ENCODE data around the gene HDGFL1. TPM values are rescaled to one million over a fixed set of nuclear protein-coding genes. Genes with fewer than 3 reads are reported as not detected.
A peak's percentile ranks its signal among the peaks of the same experiment; 100 is the strongest.

The HDGFL1 gene
- total and polyA plus RNA-seq, 2 donors (not counting 3 experiments of a cell fraction or from before 2014, with no cell fraction given), result not detected

DNA sequence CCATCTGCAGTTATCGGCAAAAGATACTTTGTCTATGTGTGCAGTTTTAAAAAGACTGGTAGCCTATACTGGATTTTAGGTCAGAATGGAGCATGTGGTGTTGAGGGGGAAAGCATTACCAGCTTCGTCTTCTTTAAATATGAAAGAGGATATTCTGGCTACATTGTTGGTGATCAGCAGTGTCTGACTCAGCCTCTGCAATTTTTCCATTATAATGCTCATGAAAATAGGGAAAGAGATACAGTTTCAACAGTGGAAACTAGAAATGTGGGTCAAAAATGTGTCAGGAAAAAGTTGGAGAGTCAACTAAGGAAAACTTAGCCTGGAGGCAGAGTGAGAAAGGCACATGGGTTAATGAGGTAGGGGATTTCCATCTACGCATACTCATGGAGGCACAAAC lies 45.2 kb downstream of the HDGFL1 start:
- FAIRE-seq (no peak), DNase-seq (ENCODE audit: low read depth, low spot score) (peak; percentile 33)
- Histone ChIP-seq H3K9me1 (replicated peaks; ENCODE audit: control insufficient read depth, extremely low read depth, insufficient read depth, low read length) (no peaks in the 10 kb centered on the region), H3K4me1 (ENCODE audit: control insufficient read depth, extremely low read depth, insufficient read depth, low read length) (peaks cover 12% of the 10 kb centered on the region), H2AFZ (ENCODE audit: low read depth, low read length) (no peak overlapping the region), H3K79me2 (ENCODE audit: control insufficient read depth, insufficient read depth, low read length) (no peaks in the 10 kb centered on the region), H3K27ac (ENCODE audit: insufficient read depth, low read depth, low read length) (peak overlapping the region; percentile 53), H3K27me3 (ENCODE audit: control insufficient read depth in 2 of 2, insufficient read depth in 2 of 2, low read length in 2 of 2) (no peaks in the 10 kb centered on the region), H3K36me3 (ENCODE audit: control insufficient read depth in 2 of 2, extremely low read depth in 1 of 2, insufficient read depth in 2 of 2, low read length in 2 of 2) (no peaks in the 10 kb centered on the region), H4K20me1 (replicated peaks; ENCODE audit: control insufficient read depth, extremely low read depth, insufficient read depth, low read length) (no peaks in the 10 kb centered on the region), H3K9ac (replicated peaks; ENCODE audit: extremely low read depth, insufficient read depth, low read length) (no peak overlapping the region), H3K4me2 (ENCODE audit: insufficient read depth, low read length) (no peak overlapping the region), H3K9me3 (replicated peaks; ENCODE audit: control insufficient read depth, insufficient read depth, low read length) (no peaks in the 10 kb centered on the region), H3K4me3 (replicated peaks in 1 of 3; ENCODE audit: insufficient read depth in 1 of 3, low read depth in 1 of 3, low read length in 3 of 3) (no peak overlapping the region)
- no peak for TF ChIP-seq EZH2 (IDR thresholded peaks at IDR 0.05; ENCODE audit: borderline replicate concordance, low read depth, low read length, severe bottlenecking)
- TF ChIP-seq GATA2 (IDR thresholded peaks at IDR 0.05; ENCODE audit: insufficient read depth, insufficient read length, low read depth, low read length), result no peak
- TF ChIP-seq, protein P1, sequence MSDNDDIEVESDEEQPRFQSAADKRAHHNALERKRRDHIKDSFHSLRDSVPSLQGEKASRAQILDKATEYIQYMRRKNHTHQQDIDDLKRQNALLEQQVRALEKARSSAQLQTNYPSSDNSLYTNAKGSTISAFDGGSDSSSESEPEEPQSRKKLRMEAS (IDR thresholded peaks at IDR 0.05; ENCODE audit: insufficient read depth, insufficient read length), result no peak
- TF ChIP-seq MYC (IDR thresholded peaks at IDR 0.05; ENCODE audit: low read depth, low read length), result no peak
- no peak for TF ChIP-seq FOS (IDR thresholded peaks at IDR 0.05; ENCODE audit: borderline replicate concordance, insufficient read depth, low read length)
- no peak for TF ChIP-seq POLR2AphosphoS5 (IDR thresholded peaks at IDR 0.05; ENCODE audit: insufficient read depth, low read depth, low read length)
- TF ChIP-seq JUN (IDR thresholded peaks at IDR 0.05; ENCODE audit: borderline replicate concordance, insufficient read depth, insufficient read length, low read depth), result no peak
- TF ChIP-seq CTCF (IDR thresholded peaks at IDR 0.05; ENCODE audit: extremely low read depth in 1 of 2, insufficient read depth in 1 of 2, low read depth in 1 of 2, low read length in 2 of 2), result no peak
- no peak for TF ChIP-seq POLR2A (IDR thresholded peaks at IDR 0.05; ENCODE audit: low read depth, low read length)
- dilution Hi-C loops (cut with MboI; ENCODE audit: extremely low pct_ligation_motif_present, low sequenced_read_pairs), result no loop called here
- CTCF ChIA-PET, result interaction anchor here (1.2 to 2.9 kb wide), 3 partner anchors 16 to 1018 kb away, joined by 3 to 14 read pairs (median 4); no protein-coding TSS in a partner anchor
- POLR2A ChIA-PET, result no interaction called here
- BruUV-seq (replicated peaks), result no TSS peak
- intact Hi-C loops (cut with micrococcal nuclease), result loop anchor here (5.0 to 10.0 kb wide), 4 partner anchors 170 to 1020 kb away; partner anchors contain the start of gene SOX4
